GM19025 (cell line): ENCODE data around the gene SEMA3A.
"Not testable (repeated sequence)": the region's sequence is repeated elsewhere in the genome, so short reads cannot be mapped to it uniquely, and the experiment has no call there.

Experiments used
- ATAC-seq: cut with Tn5 transposase; IDR thresholded peaks from one replicate; pipeline ENCODE4 v1.9.1; 2021; ENCODE audit warnings: mild to moderate bottlenecking, low read depth, moderate library complexity; ENCODE audit not compliant: unreplicated experiment

SEMA3A gene

DNA sequence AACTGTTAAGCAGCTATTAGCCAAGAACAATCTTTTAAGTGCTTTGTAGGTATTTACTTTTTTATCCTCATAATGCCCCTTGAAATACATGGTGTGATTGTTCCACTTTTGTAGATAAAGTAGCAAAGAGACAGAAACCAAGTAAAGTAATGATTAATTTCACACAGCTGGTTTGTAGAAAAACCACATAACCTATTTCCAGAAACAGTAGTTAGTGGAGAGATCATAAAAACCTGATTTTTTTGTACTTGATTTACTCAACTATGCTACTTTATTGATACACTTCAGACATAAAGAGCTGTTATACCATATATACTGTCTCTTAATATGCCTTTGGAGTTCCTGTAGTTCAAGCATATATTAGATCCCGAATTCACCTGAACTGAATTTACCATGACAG, 118.4 kb downstream of the SEMA3A start:
- no peak for ATAC-seq

DNA sequence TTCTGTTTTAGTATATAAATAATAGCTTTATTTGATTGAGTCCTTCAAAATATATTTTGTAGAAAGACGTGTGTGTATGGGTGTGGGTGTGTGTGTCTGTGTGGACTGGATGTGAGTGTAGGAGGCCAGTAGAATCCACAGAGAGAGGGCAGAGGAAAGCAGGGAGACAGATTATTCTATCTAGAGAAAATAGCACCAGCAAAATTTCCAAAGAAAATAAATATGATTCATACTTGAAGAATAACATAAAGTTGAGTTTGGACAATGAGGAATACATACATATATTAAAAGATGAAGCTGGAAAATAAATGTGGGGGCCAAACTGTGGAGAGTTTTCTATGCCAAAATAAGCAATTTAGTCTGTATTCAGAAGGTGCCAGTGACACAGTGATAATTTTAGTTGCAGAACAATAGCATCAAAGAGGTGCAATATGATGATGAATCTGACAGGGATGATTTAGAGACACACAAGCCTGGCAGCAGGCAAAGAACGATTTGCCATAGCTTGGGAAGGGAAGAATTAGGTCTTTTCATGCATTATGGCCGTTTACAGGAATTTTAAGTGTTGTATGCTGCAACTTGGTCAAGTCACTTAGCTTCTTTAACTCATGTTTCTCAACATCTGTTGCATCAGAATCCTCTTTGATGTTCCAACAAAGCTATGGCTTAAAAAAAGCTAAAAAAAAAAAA, 121.3 kb downstream of the SEMA3A start:
- no peak for ATAC-seq

DNA sequence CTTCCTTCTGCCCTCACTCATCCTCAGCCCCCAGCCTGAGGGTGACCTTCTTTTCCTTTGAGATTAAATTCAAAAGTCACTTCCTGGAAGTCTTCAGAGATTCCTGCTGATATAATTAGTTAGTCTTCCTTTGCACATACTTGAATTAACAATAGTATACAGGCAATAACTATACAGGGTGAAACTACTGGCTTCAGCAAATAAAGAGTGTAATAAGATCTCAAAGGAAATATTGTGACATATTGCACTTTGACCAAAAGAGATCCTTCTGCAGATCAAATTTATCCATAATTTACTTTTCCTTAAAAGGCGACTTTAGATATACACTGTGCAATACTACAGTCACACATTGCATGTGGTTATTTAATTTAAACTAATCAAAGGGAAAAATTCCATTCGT, 123.8 kb downstream of the SEMA3A start:
- no peak for ATAC-seq

DNA sequence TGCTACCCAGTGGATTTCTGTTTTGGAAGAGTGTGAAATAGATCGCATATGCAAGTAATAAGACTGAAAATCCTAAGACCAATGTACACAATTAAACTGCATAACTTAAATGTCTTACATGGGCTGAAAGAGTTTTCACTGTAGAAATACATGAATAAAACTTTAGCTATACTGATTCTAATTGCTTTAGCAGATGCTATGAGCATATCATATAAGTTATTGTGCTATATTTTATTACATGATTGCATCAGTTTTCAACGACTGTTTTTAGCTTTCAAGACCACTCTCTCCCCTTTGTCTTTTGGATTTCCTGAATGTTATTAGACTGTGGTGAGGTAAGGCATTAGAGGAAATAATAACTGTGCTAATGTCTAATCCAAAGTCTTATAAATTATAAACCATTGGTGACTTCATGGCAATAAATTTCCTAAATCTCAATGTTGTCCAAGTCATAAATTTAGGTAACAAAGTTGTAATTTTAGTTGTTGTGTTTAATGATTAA, 124.5 kb downstream of the SEMA3A start:
- no peak for ATAC-seq

DNA sequence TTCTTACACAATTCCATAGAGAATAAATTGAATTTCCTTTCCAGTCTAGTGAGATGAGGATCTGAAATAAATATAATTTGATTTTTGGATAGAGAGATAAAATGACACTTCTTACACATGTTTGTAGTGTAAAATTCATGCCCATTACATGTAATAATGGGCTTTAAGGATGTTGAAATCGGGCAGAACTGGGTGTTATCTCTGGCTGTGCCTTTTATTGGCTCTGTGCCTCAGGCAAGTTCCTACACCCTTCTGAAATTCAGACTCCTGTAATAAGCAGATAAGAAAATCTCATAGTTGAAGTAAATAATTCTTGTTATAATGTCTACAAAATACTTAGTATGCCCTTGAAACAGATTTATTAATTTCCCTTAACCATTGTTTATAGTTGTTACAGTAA, 125.6 kb downstream of the SEMA3A start:
- ATAC-seq = no peak

DNA sequence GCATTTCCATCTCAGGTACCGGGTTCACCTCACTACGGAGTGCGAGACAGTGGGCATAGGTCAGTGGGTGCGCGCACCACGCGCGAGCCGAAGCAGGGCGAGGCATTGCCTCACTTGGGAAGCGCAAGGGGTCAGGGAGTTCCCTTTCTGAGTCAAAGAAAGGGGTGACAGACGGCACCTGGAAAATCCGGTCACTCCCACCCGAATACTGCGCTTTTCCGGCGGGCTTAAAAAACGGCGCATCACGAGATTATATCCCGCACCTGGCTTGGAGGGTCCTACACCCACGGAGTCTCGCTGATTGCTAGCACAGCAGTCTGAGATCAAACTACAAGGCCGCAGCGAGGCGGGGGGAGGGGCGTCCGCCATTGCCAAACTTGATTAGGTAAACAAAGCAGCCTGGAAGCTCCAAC, 132.1 kb downstream of the SEMA3A start:
- not testable (repeated sequence) for ATAC-seq

DNA sequence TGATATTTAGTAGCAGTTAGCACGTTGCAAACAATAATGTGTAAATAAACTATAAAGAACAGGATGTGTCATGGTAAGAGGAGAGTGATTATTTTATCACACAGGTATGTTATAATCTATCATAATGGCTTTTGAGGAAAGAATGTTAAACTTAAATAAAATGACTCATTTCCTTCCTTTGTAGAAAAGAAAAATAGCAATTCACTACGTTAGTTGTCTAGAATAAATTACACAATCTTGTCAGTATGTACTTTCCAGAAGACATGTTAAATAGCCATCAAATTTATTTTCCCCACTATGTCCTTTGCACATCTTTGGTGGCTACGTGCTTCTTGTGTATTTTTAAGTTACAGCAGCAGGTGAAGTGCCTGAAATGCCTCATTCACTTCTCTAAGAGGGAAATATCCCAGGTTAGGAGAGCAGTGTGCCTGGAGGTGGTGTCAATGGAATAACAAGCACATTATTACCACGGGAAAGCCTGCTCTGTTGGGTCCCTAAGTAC, 133.8 kb downstream of the SEMA3A start:
- no peak for ATAC-seq

DNA sequence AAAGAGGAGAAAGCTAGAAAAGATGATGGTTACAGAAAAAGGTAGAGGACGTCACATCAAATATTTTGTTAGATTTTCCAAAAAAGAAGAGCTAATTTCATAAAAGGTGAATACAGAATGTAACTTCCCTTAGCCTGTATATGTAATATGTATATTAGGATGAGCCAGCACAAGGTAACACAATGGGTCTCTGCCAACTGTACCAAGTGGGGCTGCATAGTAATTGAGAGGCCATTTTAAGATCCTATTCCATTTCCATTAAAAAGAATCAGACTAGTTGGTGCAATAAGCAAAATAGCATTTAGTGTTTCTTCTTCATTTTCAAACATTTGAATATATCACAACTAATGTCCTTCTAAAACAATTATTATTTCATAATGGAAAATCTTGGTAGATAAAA, 134.6 kb downstream of the SEMA3A start:
- ATAC-seq = no peak

DNA sequence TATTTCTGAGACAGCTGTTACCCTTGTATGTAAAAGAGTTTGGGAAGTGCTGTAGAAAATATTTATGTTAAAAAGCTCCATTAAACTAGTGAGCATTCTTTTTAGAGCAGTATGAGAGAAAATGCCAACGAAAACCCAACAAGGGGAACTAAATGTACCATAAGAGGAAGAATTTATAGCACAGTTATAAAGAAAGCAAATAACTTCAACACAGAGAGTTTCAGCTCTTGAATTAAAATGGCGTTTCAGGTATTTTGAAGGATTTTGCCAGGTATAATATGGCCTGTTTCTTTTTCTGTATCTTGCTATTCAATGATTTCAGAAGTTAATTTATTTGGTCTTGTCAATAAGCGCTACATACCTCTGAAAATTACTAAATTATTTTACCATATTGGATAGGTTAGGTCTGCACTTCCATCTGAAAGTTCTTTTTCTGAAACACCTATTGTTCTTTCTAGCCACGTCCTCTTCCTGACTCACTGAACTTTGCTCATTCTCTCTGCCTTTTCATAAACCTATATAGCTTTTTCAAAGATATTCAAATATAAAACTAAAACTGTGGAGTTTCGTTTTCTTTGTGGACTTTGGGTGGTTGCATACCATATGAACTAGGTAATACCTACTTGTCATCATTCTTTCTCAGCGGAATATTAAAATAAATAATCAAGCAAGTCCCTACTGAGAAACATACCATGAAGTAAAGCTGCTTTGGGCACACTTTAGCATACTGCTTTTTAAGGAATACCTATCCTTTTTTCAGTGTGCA, 136.1 kb downstream of the SEMA3A start:
- ATAC-seq = no peak

DNA sequence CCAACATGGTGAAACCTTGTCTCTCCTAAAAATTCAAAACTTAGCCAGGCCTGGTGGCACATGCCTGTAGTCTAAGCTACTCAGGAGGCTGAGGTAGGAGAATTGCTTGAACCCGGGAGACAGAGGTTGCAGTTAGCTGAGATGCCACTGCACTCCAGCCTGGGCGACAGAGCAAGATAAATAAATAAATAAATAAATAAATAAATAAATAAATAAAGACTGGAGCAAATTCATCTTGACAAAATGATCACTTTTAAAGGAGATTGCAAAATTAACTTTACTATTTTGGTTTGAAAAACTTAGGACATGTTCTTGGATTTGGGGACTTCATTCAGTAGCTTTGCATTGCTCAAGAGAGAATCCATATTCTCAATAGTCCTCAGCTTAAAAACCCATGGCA, 137.0 kb downstream of the SEMA3A start:
- ATAC-seq = no peak

DNA sequence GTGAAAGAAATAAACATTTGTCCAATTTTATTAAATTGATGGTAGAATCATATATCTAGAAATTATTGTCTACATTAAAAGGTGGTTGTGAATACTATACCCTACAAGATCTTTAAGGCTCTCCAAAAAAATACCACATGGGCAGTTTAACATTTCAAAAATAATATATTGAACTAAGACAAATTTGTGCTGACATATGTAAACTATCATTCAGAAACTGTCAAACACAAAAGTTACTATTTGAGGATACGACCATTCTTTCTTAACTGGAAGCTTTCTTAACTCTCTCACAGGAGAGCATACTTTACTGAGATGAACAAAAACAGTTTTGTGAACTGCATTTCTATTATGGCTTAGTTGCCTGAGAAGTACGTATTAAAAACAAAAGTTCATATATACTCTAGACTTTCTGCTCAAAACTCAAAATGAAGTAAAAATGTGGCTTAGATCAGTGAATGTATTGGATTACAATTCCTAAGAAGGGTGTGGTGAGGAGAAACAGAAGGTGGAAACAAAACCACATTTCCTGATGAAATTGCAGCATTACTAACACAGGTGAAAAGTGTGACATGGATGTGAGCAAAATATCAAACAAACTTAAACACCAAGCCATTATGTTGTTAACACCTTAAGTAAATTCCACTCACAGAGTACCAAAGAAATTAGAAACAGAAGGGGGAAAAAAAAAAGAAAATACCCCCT, 138.5 kb downstream of the SEMA3A start:
- ATAC-seq = no peak

DNA sequence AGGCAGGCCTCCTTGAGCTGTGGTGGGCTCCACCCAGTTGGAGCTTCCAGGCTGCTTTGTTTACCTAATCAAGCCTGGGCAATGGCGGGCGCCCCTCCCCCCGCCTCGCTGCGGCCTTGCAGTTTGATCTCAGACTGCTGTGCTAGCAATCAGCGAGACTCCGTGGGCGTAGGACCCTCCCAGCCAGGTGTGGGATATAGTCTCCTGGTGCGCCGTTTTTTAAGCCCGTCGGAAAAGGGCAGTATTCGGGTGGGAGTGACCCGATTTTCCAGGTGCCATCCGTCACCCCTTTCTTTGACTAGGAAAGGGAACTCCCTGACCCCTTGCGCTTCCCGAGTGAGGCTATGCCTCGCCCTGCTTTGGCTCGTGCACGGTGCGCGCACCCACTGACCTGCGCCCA, 139.4 kb downstream of the SEMA3A start:
- not testable (repeated sequence) for ATAC-seq

DNA sequence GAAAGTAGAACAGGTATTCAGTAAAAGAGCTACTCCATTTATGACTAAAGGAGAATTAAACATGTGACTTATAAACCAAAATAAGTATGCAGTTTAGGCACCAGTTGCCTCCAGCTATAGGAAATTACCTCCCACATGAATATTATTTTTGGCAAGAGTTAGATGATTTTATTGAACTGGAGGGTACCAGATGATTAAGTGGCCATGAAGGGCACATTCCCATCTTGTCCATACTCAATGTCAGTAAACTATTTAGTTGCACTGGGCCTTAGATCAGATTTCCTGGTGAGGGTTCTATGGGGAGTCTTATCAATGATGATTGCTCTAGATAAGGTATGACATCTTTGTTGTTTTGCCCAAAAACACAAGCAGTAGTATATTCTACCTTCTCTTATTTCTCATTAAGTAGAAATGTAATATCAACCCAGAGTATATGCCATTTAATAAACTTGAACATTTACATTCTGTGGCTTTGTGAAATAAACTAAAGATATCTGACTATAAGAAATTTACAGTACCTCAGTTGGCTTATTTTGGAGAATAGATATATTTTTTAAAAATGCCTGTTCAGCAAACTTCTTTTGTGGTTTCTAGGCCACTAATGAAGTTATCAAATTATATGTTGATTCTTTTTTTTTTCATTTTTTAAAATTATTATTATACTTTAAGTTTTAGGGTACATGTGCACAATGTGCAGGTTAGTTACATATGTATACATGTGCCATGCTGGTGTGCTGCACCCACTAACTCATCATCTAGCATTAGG, 145.3 kb downstream of the SEMA3A start:
- no peak for ATAC-seq

DNA sequence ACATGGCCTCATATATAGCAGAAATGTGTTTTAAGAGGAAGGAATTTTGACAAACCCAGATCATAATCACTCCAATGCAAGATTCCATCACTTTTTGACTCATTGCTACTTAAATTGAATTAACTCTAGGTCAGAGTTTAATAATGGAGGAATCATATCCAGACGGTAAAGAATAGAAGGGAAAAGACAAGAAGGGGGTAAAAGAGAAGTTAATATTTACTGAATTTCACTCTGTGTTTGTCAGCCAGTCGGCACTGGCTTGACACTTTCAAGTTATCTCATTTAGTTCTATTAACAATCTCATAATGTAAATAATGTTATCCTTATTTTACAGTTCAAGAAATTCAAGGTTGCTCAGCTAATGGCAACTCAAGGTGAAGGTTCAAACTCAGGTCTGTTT, 147.5 kb downstream of the SEMA3A start:
- ATAC-seq = no peak

DNA sequence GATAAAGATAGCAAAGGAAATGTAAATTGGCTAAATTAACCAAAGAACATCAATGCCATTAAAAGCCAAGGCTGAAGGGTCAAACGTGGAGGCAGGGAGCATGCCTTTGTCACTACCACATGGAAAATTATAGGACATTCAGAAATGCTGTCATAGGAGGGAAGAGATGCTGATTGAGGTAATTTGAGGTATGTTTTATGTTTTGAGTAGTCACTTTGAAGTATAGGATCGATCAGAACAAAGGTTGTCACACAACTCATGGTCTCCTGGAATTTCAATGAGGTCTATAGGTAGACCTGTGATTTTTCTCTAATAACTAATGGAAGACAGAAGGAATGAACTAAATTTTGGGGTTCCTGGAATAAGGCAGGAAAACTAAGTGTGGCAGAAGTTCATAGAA, 149.8 kb downstream of the SEMA3A start:
- ATAC-seq = no peak

DNA sequence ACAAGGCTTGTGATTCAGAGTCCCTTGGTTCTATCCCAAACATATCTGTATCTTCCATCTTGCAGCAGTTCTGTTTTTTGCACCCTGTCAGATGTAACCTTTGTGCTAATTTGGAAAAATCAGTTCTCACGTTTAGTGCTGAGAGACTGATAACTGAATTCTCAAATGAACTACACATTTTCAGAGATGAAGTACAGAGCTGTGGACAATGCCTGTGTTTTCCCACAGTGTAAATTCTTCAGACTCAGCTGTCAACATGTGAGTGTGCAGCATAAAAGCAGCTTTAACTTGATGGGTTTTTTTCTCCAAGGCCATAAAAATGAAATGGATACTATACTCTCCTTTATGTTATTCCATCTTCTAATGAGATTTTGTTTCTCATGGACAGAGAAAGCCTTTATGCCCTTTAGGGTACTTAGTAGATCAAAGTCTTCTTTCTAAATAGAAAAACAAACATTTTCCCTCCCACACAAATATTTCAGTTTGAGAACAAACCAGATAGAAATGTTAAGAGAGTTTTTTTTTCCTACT, 150.9 kb downstream of the SEMA3A start:
- ATAC-seq = no peak

DNA sequence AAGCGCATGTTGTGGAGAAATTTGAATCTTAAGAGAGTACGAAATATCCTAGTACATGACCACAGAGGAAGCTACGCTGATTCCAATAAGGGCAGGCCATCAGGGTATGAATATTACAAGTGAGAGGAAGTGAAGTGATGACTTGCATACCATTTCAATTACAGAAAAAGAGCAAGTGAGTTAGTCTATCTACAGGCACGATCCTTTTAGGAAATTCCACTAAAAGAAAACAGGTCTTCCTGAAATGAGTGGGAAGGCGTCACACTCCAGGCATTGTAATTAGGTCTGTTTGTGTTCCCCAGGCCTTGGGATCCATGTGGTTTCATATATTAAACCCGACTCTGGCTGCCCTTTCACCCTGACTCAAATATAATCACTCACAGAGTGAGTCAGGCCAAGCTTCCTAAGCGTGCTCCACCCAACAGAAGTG, 152.5 kb downstream of the SEMA3A start:
- no peak for ATAC-seq

DNA sequence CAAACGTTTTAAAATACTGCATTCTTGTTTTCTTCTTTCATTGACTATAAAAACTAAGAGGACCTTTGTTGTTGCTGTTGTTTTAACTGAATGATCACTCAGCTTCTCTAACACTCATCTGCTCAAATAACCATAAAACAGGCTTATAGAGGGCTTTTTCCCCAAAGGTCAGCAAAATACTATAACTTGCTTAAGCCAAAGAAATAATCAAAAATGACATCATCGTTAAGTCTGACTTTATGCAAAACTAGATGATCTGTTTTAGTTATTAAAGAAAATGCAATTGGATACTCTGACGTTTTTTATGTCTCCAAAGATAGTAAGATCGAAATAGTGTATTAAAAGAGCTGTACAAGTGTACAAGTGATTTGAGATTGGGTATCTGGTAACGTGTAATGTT, 152.9 kb downstream of the SEMA3A start:
- no peak for ATAC-seq

DNA sequence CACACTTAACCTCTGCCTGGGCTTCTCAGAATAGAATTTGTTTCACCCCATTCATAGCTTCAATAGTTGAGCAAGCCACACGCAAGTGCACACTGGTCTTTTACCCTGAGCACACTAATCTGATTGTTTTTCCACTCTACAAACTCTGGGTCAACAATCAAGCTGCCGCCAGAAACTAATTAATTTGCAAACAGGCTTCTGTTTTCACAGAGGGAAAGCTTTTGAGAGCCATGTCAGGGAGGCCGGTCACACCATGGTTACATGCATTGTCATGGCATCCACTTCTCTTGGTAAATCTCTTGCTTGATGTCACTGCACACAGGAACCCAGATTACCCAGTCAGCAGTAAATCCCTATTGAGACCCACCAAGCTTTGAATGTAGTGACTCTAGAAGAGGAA, 154.2 kb downstream of the SEMA3A start:
- no peak for ATAC-seq

DNA sequence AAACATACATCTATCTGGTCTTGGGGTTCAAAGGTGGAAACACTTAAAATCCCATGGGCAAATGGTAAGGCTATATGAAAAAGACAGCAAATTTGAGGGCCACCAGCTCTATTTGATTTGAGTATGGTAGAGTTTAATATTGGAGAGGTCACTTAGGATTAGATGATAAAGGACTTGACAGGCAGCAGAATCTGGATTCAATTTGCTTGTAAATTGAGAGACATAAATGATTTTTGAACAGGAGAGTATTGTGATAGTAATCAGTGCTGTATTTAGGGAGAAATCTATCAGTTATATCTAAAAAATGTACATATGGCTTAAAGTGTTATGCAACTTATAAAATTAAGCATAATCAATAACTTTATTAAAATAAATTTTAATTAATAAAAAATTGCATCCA, 155.2 kb downstream of the SEMA3A start:
- no peak for ATAC-seq
